Ishikawa (cell line): ENCODE measurements around the gene PRDM2.

Experiments
- CEBPB ChIP-seq: IDR thresholded peaks from 2 replicates; pipeline ENCODE4 v1.6.1; 2012
- CREB1 ChIP-seq: IDR thresholded peaks from 2 replicates; pipeline ENCODE4 v1.6.1; 2012; ENCODE audit warnings: low read depth
- EGR1 ChIP-seq: IDR thresholded peaks from 2 replicates; pipeline ENCODE4 v1.6.1; 2012
- EP300 ChIP-seq: IDR thresholded peaks from 2 replicates; pipeline ENCODE4 v1.6.1; 2012; ENCODE audit warnings: borderline replicate concordance
- FOXM1 ChIP-seq: IDR thresholded peaks from 2 replicates; pipeline ENCODE4 v1.6.1; 2012; ENCODE audit warnings: low read depth, borderline replicate concordance
- MAX ChIP-seq: IDR thresholded peaks from 2 replicates; pipeline ENCODE4 v1.6.1; 2012
- NFIC ChIP-seq: IDR thresholded peaks from 2 replicates; pipeline ENCODE4 v1.6.1; 2012
- RAD21 ChIP-seq: IDR thresholded peaks from 2 replicates; pipeline ENCODE4 v1.6.1; 2012; ENCODE audit warnings: low read depth
- REST ChIP-seq: IDR thresholded peaks from 2 replicates; pipeline ENCODE4 v1.6.1; 2012; ENCODE audit warnings: low read depth, mild to moderate bottlenecking
- TAF1 ChIP-seq: IDR thresholded peaks from 2 replicates; pipeline ENCODE4 v1.6.1; 2012; ENCODE audit warnings: low read depth, mild to moderate bottlenecking
- TCF12 ChIP-seq: IDR thresholded peaks from 2 replicates; pipeline ENCODE4 v1.6.1; 2012; ENCODE audit warnings: low read depth
- YY1 ChIP-seq: IDR thresholded peaks from 2 replicates; pipeline ENCODE4 v1.6.1; 2012; ENCODE audit warnings: low read depth
- ZBTB7A ChIP-seq: IDR thresholded peaks from 2 replicates; pipeline ENCODE4 v1.6.1; 2012; ENCODE audit warnings: low read depth

DNA sequence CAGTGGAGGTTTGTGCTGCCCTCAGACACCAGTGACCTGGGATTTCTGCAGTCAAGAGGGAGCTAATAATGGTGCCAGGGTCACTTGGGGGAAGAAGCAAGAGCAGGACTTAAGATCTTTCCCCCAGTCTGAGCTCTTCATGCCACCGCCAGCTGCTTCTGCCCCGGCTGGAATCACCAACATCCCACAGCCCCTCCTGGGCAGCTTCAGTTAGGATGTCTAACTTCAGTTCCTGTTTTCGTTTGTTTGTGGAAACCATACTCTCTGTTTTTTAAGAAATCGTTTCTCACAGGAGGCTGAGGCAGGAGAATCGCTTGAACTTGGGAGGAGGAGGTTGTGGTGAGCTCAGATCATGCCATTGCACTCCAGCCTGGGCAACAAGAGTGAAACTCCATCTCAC lies 25.6 kb upstream of the PRDM2 start:
- TF ChIP-seq MAX (no peak), CEBPB (no peak), EP300 (no peak), RAD21 (no peak), REST (no peak), TAF1 (no peak), FOXM1 (no peak), TCF12 (no peak), ZBTB7A (no peak), YY1 (no peak), NFIC (no peak), CREB1 (no peak), EGR1 (no peak)
